ENCODE measurements around the gene TP53. TPM values are rescaled to one million over a fixed set of nuclear protein-coding genes. Genes with fewer than 3 reads are reported as not detected.

Gene TP53
- total and polyA plus RNA-seq, 10 of the 15 experiments (the other 5 are each of a cell fraction or from before 2014, with no cell fraction given), result 35.6 to 162 (median 75.9) TPM

DNA sequence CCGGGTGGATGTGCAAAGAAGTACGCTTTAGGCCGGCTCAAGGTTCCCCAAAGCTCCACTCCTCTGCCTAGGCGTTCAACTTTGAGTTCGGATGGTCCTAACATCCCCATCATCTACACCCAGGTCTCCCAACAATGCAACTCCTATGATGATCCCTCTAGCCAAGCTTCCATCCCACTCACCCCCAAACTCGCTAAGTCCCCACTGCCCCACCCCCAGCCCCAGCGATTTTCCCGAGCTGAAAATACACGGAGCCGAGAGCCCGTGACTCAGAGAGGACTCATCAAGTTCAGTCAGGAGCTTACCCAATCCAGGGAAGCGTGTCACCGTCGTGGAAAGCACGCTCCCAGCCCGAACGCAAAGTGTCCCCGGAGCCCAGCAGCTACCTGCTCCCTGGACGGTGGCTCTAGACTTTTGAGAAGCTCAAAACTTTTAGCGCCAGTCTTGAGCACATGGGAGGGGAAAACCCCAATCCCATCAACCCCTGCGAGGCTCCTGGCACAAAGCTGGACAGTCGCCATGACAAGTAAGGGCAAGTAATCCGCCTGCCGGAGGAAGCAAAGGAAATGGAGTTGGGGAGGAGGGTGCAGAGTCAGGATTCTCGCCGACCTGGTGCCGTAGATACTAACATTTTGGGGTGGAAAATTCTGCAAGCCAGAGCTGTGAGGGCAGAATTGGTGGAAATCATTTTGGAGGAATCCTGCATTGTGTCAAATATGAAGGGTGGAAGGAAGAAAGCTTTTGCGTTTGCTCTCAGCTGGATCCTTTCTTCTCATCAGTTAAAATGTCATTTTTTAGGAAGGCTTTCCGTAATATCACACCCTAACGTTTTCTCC is at the start of gene TP53 (continued):
- TF ChIP-seq, protein P1, sequence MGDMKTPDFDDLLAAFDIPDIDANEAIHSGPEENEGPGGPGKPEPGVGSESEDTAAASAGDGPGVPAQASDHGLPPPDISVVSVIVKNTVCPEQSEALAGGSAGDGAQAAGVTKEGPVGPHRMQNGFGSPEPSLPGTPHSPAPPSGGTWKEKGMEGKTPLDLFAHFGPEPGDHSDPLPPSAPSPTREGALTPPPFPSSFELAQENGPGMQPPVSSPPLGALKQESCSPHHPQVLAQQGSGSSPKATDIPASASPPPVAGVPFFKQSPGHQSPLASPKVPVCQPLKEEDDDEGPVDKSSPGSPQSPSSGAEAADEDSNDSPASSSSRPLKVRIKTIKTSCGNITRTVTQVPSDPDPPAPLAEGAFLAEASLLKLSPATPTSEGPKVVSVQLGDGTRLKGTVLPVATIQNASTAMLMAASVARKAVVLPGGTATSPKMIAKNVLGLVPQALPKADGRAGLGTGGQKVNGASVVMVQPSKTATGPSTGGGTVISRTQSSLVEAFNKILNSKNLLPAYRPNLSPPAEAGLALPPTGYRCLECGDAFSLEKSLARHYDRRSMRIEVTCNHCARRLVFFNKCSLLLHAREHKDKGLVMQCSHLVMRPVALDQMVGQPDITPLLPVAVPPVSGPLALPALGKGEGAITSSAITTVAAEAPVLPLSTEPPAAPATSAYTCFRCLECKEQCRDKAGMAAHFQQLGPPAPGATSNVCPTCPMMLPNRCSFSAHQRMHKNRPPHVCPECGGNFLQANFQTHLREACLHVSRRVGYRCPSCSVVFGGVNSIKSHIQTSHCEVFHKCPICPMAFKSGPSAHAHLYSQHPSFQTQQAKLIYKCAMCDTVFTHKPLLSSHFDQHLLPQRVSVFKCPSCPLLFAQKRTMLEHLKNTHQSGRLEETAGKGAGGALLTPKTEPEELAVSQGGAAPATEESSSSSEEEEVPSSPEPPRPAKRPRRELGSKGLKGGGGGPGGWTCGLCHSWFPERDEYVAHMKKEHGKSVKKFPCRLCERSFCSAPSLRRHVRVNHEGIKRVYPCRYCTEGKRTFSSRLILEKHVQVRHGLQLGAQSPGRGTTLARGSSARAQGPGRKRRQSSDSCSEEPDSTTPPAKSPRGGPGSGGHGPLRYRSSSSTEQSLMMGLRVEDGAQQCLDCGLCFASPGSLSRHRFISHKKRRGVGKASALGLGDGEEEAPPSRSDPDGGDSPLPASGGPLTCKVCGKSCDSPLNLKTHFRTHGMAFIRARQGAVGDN (IDR thresholded peaks at IDR 0.05), result peak; percentile 84
- TF ChIP-seq HDGF (IDR thresholded peaks at IDR 0.05) (no peak), SRF (IDR thresholded peaks at IDR 0.05; ENCODE audit: low read depth in 2 of 2, low read length in 2 of 2) (0 out of 4 replicates have a peak, but pooled peaks of 1 of the 2 experiments have one; percentile 36), LARP7 (IDR thresholded peaks at IDR 0.05) (no peak; the same call in 1 of the 2 replicates), TAF1 (IDR thresholded peaks at IDR 0.05; ENCODE audit: borderline replicate concordance, low read depth, low read length) (peak; percentile 97), YY1 (IDR thresholded peaks at IDR 0.05; ENCODE audit: low read depth, low read length) (peak; percentile 100), BACH1 (IDR thresholded peaks at IDR 0.05; ENCODE audit: borderline replicate concordance) (no peak; the same call in 1 of the 2 replicates), SREBF2 (IDR thresholded peaks at IDR 0.05; ENCODE audit: low read length) (no peak), RAD21 (IDR thresholded peaks at IDR 0.05; ENCODE audit: insufficient read depth, low read depth, low read length) (no peak), MYB (IDR thresholded peaks at IDR 0.05; ENCODE audit: borderline replicate concordance, low read depth, low read length) (no peak), ZBED1 (IDR thresholded peaks at IDR 0.05; ENCODE audit: borderline replicate concordance) (no peak), NR2F1 (conservative IDR thresholded peaks at IDR 0.05) (no peak), IKZF1 (conservative IDR thresholded peaks at IDR 0.05) (peak; percentile 37), SIX5 (IDR thresholded peaks at IDR 0.05; ENCODE audit: low read depth, low read length, severe bottlenecking) (peak; percentile 85), NBN (IDR thresholded peaks at IDR 0.05) (peak; percentile 53)
- TF ChIP-seq, protein P2, sequence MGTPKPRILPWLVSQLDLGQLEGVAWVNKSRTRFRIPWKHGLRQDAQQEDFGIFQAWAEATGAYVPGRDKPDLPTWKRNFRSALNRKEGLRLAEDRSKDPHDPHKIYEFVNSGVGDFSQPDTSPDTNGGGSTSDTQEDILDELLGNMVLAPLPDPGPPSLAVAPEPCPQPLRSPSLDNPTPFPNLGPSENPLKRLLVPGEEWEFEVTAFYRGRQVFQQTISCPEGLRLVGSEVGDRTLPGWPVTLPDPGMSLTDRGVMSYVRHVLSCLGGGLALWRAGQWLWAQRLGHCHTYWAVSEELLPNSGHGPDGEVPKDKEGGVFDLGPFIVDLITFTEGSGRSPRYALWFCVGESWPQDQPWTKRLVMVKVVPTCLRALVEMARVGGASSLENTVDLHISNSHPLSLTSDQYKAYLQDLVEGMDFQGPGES (IDR thresholded peaks at IDR 0.05), result 0 out of 2 replicates have a peak, but pooled peaks have one; percentile 27
- TF ChIP-seq, protein P3, sequence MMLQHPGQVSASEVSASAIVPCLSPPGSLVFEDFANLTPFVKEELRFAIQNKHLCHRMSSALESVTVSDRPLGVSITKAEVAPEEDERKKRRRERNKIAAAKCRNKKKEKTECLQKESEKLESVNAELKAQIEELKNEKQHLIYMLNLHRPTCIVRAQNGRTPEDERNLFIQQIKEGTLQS (IDR thresholded peaks at IDR 0.05; ENCODE audit: borderline replicate concordance, extremely low read depth, low read depth, low read length), result no peak
- TF ChIP-seq, protein P4, sequence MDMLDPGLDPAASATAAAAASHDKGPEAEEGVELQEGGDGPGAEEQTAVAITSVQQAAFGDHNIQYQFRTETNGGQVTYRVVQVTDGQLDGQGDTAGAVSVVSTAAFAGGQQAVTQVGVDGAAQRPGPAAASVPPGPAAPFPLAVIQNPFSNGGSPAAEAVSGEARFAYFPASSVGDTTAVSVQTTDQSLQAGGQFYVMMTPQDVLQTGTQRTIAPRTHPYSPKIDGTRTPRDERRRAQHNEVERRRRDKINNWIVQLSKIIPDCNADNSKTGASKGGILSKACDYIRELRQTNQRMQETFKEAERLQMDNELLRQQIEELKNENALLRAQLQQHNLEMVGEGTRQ (IDR thresholded peaks at IDR 0.05; ENCODE audit: borderline replicate concordance, low read depth, low read length), result no peak; the same call in 1 of the 2 replicates
- TF ChIP-seq, protein P5, sequence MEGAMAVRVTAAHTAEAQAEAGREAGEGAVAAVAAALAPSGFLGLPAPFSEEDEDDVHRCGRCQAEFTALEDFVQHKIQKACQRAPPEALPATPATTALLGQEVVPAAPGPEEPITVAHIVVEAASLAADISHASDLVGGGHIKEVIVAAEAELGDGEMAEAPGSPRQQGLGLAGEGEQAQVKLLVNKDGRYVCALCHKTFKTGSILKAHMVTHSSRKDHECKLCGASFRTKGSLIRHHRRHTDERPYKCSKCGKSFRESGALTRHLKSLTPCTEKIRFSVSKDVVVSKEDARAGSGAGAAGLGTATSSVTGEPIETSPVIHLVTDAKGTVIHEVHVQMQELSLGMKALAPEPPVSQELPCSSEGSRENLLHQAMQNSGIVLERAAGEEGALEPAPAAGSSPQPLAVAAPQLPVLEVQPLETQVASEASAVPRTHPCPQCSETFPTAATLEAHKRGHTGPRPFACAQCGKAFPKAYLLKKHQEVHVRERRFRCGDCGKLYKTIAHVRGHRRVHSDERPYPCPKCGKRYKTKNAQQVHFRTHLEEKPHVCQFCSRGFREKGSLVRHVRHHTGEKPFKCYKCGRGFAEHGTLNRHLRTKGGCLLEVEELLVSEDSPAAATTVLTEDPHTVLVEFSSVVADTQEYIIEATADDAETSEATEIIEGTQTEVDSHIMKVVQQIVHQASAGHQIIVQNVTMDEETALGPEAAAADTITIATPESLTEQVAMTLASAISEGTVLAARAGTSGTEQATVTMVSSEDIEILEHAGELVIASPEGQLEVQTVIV (IDR thresholded peaks at IDR 0.05; ENCODE audit: borderline replicate concordance, partially characterized antibody), result no peak

All from GM12878 (cell line).